NCI-H187 (cell line): ENCODE results near the gene WRAP73.
"Not testable (repeated sequence)": the region's sequence is repeated elsewhere in the genome, so short reads cannot be mapped to it uniquely, and the experiment has no call there.

Source experiments
- DNase-seq, 2 experiments: peaks; one replicate each; lab custom pipeline; 2025; lab: John Stamatoyannopoulos, UW

The WRAP73 gene

GRCh38 chr1:3596663-3597598 lies 53.0 kb downstream of the WRAP73 start:
- DNase-seq = no peak

GRCh38 chr1:3595949-3596348 lies 54.0 kb downstream of the WRAP73 start:
- no peak for DNase-seq

GRCh38 chr1:3594706-3595377 lies 55.1 kb downstream of the WRAP73 start:
- DNase-seq = no peak

GRCh38 chr1:3593745-3594144 lies 56.2 kb downstream of the WRAP73 start:
- no peak for DNase-seq

GRCh38 chr1:3593334-3593733 lies 56.6 kb downstream of the WRAP73 start:
- no peak for DNase-seq

- DNase-seq = no peak
Observed at GRCh38 chr1:3590951-3591865, 58.7 kb downstream of the WRAP73 start.

GRCh38 chr1:3590139-3590763 lies 59.7 kb downstream of the WRAP73 start:
- no peak for DNase-seq

- DNase-seq = no peak
Observed at GRCh38 chr1:3588395-3588794, 61.5 kb downstream of the WRAP73 start.

- DNase-seq = no peak
Observed at GRCh38 chr1:3586986-3587759, 62.7 kb downstream of the WRAP73 start.

- DNase-seq = no peak
Observed at GRCh38 chr1:3585940-3586568, 63.8 kb downstream of the WRAP73 start.

GRCh38 chr1:3585353-3585868 lies 64.5 kb downstream of the WRAP73 start:
- DNase-seq = not testable (repeated sequence)

- DNase-seq = no peak
Observed at GRCh38 chr1:3584915-3585314, 65.0 kb downstream of the WRAP73 start.

GRCh38 chr1:3583751-3584150 lies 66.2 kb downstream of the WRAP73 start:
- not testable (repeated sequence) for DNase-seq

- DNase-seq = no peak
Observed at GRCh38 chr1:3581296-3582036, 68.4 kb downstream of the WRAP73 start.
